Fibroblast of skin of back (primary cell): Measurements from ENCODE around the gene ATP8B3.

Source experiments
- DNase-seq: peaks from one replicate; pipeline ENCODE4 v3.0.0-alpha.2; 2013

The ATP8B3 gene

GRCh38 chr19:1830978-1831377, 18.9 kb upstream of the ATP8B3 start:
- DNase-seq: no peak

DNA sequence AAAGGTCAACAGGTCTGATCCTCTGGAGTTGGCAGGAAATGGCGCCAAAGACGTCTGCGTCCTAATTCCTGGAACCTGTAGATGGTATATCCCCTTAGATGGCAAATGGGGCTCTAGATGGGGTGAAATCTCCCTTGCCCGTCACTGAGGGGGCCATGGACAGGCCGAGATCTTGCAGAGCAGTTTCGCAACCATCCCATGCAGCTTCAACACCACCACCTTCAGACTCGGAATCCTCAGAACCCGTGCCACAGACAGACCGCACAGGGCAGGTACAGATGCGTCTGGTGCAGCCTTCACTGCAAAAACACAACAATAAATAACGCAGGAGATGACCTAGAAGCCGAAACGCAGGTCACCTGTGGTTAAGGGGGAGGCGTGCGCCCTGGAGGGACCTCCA, 18.5 kb upstream of the ATP8B3 start:
- DNase-seq: no peak

- no peak for DNase-seq
These were observed 17.9 kb upstream of the ATP8B3 start for GRCh38 chr19:1829958-1830357.

DNA sequence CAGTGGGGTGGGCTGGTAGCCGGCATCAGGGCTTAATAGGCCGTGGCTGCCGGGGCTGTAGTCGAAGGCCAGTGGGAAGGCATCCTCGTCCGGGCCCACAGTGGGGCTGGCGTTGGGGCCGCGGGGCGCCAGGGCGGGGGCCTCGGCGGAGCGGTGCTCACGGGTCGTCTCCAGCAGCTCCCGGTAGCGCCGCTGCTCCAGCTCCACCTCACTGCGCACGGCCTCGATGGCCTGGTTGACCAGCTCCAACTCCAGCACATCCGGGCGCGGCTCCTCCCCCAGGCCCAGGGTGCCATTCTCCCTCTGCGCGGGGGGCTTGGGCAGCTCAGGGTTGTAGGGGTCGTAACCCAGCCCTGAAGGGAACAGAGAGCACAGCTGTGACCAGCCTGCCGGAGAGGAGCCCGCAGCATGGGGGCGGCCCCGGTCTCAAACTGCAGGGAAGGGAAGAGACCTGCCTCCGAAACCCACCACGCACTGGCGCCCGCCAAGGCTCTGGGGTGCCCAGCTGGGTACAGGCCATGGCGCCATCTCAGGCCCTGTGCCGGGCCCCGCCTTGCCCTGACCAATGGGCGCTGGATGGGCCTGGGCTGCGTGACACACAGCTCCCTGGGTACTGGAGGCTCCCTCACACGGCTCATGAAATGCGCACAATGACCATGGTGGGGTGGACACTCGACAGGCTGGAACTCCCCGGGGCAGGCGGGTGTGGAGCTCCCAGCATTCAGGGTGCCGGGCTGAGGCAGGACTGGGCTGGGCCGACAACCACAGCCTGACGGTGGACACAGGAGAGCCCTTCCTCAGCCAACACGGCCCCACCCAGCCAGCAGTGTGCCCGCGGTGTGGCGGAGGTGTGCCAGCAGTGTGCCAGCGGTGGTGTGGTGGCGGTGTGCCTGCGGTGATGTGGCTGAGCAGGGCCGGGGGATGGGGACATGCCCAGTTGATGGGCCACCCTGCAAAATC, 16.5 kb upstream of the ATP8B3 start:
- DNase-seq: no peak

GRCh38 chr19:1827566-1828278, 15.6 kb upstream of the ATP8B3 start:
- no peak for DNase-seq

DNA sequence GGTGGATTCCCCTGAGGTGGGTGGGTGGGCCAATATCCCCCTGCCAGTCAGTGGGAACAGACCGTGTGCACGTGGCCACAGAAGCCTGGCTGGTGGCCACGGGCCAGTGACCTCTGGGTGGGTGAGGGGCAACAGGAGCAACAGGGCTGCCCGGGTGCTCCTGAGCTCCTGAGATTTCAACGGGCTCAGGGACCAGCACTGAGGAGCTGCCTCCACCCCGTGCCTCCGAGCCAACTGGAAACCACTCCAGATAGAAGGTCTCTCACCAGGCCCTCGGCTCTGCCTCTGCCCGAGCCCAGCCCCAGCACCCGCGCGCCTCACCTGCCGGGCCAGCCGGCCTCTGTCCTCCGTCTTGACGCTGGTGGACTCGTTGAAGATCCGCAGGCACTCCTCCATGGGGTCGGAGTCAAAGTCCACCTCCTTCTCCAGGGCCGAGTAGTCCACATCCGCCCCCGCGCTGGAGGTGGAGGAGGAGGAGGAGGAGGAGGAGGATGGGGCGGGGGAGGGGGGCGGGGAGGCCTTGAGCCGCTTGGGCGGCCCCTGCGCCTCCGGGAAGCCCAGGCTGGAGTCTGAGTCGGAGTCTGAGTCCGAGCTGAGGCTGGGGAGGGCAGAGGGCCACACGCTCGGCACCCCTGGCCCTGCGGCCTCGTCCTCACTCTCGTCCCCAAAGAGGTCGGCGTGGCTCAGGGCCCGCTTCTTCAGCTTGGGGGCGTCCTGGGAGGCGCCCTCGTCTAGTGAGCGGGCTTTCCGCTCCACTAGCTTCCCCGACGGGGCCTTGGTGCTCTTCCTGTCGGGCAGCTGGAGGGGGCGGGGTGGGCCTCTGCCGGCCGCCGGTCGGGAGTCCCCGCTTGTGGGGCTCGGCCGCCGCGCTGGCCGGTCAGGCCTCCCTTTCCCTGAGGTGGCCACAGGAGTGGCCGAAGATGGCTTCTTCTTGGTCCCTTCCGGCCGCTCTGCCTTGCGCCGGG, 14.8 kb upstream of the ATP8B3 start:
- no peak for DNase-seq

- peak; percentile 62 for DNase-seq
These were observed 14.0 kb upstream of the ATP8B3 start for GRCh38 chr19:1825909-1826556.

DNA sequence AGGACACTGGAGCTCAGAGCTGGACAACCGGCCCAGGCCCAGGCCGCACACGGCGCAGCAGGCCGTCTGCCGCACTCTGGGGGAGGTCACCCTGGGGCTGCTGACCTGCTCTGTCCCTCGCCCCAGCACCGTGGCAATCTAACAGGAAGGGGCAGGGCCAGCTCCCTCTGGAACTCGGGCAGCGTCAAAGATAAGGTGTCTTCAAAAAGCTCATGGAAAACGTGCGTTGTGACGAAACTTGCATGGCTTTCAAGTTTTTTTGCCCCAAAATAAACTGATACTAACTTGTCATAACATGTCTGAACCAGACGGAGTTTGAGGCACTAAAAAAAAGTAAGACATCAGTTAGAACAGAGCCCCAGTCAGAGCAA, 12.2 kb upstream of the ATP8B3 start:
- no peak for DNase-seq

DNA sequence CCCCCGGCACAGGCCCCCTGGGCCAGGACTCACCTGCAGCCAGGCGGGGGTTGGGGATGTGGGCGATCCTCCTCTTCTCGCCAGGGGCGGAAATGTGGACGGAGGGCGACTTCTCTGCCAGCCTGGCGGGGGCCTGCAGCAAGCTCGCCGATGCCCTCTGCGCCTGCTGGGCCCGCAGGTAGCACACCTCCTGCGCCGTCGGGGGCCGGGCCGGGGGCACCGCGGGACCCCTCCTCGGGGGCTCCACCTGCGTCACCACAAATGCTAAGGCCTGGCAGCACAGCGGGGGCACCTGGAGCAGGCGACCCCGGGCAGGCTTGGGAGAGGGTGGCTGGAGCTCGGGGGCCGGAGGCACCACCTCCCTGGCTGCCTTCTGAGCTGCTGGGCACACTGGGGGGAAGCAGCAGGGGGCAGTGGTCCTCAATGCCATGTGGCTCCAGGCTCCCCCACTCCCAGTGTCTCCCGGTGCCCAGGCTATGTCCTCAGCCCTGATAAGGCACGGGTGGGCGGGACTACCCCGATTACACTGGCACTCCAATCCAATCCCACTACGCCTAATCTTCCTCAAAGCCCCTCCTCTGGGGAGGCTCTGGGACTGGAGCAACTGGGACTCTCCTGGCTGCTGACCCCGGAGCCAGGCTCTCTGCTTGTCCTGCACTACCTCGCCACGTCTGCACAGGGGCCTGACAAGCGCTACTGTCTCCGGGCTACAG, 11.6 kb upstream of the ATP8B3 start:
- DNase-seq: no peak

- no peak for DNase-seq
These were observed 10.9 kb upstream of the ATP8B3 start for GRCh38 chr19:1823020-1823419.

DNA sequence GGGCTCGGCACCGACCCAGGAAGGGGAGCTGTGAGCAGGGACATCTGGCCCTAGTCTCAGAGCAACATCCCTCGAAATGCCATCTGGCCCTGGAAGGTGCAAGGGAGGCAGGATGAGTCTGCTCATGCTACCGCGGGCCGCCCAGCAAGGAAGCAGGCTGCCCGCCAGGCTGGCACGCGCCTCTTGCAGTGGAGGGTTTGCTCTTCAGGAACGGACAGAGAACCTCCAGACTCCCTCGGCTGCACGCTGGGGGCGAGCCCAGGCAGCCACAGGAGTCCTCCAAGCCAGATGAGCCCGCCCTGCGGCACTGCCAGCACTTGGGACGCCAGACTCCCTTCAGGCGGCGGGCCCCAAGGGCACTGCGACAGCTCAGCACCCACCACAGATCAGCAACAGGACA, 10.1 kb upstream of the ATP8B3 start:
- no peak for DNase-seq

- DNase-seq: no peak
These were observed 7.5 kb upstream of the ATP8B3 start for GRCh38 chr19:1819341-1820255.

GRCh38 chr19:1818549-1819195, 6.6 kb upstream of the ATP8B3 start:
- DNase-seq: no peak

GRCh38 chr19:1817553-1818179, 5.6 kb upstream of the ATP8B3 start:
- DNase-seq: no peak

DNA sequence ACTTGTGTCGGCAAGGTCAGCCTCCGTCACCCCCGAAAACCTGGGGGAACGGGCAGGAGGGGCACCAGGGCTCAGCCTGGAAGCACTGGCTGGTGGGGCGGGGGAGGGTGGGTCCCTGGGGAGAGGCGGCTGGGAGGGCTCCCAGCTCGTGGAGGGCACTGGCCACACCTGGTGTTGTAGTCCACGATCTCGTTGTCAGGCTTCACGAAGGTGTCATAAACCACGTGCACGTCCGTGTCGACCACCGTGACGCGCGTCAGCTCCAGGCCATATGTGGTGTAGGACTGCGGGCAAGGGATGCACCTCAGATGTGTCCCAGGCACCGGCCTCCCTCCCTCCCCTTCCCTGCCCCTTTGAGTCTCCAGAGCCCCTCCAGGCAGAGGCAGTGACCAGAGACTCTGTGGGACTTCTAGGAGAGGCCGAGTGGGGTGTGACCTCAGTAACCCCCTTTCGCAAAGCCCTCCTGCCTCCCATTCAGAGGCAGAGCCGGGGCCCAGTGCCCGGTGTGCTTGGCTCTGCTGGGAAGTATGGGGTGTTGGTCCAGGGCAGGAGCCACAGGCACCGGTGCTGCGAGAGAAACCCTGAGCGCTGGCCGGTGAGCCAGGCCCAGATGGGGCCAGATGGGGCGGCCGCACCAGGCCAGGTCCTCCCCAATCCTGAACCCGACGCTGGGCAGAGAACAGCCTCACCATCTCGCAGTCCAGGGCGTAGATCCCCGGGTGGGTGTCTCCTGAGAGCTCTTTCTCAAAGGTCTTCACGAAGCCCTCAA, 4.6 kb upstream of the ATP8B3 start:
- DNase-seq: no peak

DNA sequence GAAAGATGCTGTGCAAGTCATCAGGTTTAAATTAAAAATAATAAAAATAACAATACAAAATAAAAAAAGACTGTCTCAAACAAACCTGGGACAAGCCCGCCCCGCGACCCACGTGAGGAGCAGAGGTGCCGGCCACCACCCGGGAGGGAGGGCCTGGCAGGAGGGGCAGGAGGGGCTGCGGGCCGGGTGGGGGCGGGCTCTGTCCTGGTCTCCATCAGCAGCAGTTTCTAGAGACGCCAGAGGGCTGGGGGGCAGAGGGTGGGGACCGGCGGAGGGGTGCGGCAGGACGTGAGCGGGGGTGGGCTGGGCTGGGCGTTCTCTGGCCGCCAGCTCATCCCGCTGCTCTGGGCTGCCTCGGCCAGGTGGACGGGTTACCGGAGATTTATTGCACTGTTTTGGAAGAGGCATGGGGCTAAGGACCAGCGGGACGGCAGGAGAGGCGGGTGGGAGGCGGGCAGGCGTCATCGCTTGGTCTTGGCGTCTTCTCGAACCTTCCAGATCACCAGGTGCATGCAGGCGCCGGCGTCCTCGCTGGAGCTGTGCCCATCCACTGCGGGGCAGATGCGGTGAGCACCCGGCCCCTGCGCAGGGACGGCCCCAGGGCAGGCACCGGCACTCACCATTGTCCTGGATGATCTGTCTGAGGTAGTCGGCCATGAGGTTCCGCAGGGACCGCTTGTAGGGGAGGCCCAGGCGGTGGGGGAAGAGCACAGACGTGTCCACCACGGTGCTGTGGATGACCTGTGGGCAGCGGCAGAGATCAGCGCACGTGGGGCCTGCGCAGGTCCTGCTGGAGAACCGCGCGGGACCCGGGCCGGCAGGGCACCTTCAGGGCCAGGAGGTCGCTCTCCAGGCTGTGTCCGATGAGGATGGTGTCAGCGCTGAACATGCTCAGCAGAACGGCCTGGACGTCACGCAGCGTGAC, 3.8 kb upstream of the ATP8B3 start:
- no peak for DNase-seq

- no peak for DNase-seq
These were observed 2.9 kb upstream of the ATP8B3 start for GRCh38 chr19:1814833-1815604.
